GM23338 (cell line): ENCODE results near the gene TAF4. TPM values are rescaled to one million over a fixed set of nuclear protein-coding genes. Genes with fewer than 3 reads are reported as not detected.
A peak's percentile ranks its signal among the peaks of the same experiment; 100 is the strongest.

ENCODE experiments used
- ATAC-seq: fragments of 200-7000 bp; cut with Tn5 transposase; 3 replicates; pipeline ENCODE4 v1.9.1; 2020
- DNase-seq: peaks from one replicate; pipeline ENCODE4 v3.0.0-alpha.2; 2015; ENCODE audit warnings: low spot score
- H2AFZ ChIP-seq: fragments of 200-600 bp; sonication (generic); 2 replicates; pipeline ENCODE4 v1.8.0; 2016; ENCODE audit warnings: antibody characterized with exemption, mild to moderate bottlenecking, moderate library complexity
- H3F3A ChIP-seq: fragments of 200-600 bp; sonication (generic); replicated peaks from 2 replicates; pipeline ENCODE4 v1.8.0; 2017; ENCODE audit warnings: antibody characterized with exemption, mixed run types, low read depth
- H3K27ac ChIP-seq: fragments of 200-600 bp; sonication (generic); 2 replicates; pipeline ENCODE4 v1.6.1; 2016; ENCODE audit warnings: low read depth
- H3K27me3 ChIP-seq: fragments of 200-600 bp; sonication (generic); 2 replicates; pipeline ENCODE4 v1.8.0; 2016; ENCODE audit warnings: mild to moderate bottlenecking, mixed run types, moderate library complexity; ENCODE audit not compliant: insufficient read depth
- H3K36me3 ChIP-seq: fragments of 200-600 bp; sonication (generic); 2 replicates; pipeline ENCODE4 v1.8.0; 2016; ENCODE audit warnings: mild to moderate bottlenecking; ENCODE audit not compliant: insufficient read depth
- H3K4me1 ChIP-seq: fragments of 200-600 bp; sonication (generic); 2 replicates; pipeline ENCODE4 v1.8.0; 2016; ENCODE audit warnings: mild to moderate bottlenecking, moderate library complexity; ENCODE audit not compliant: insufficient read depth
- H3K4me2 ChIP-seq: fragments of 200-600 bp; sonication (generic); 2 replicates; pipeline ENCODE4 v1.7.1; 2017; ENCODE audit warnings: mixed run types
- H3K4me3 ChIP-seq: fragments of 200-600 bp; sonication (generic); 2 replicates; pipeline ENCODE4 v1.6.1; 2016; ENCODE audit warnings: mixed run types
- H3K79me2 ChIP-seq: fragments of 200-600 bp; sonication (generic); replicated peaks from 2 replicates; pipeline ENCODE4 v1.8.0; 2017; ENCODE audit warnings: mild to moderate bottlenecking; ENCODE audit not compliant: insufficient read depth
- H3K9me2 ChIP-seq: fragments of 200-600 bp; sonication (generic); 2 replicates; pipeline ENCODE4 v1.8.0; 2017; ENCODE audit not compliant: insufficient read depth
- H4K20me1 ChIP-seq: fragments of 200-600 bp; sonication (generic); replicated peaks from 2 replicates; pipeline ENCODE4 v1.8.0; 2017; ENCODE audit warnings: mild to moderate bottlenecking; ENCODE audit not compliant: insufficient read depth
- H3K27ac Mint-ChIP-seq: 2 replicates; pipeline ENCODE4 v1.8.0; 2020; ENCODE audit warnings: inconsistent platforms, mild to moderate bottlenecking, moderate library complexity, mixed read lengths
- H3K27me3 Mint-ChIP-seq: 3 replicates; pipeline ENCODE4 v1.8.0; 2022; ENCODE audit warnings: low read depth, mild to moderate bottlenecking, moderate library complexity, mixed read lengths, inconsistent platforms; ENCODE audit not compliant: insufficient read depth, poor library complexity
- H3K36me3 Mint-ChIP-seq: 3 replicates; pipeline ENCODE4 v1.8.0; 2021; ENCODE audit warnings: low read depth, mild to moderate bottlenecking, inconsistent platforms, moderate library complexity, mixed read lengths
- H3K4me1 Mint-ChIP-seq: 3 replicates; pipeline ENCODE4 v1.8.0; 2020; ENCODE audit warnings: mild to moderate bottlenecking, inconsistent platforms, mixed read lengths
- H3K4me3 Mint-ChIP-seq: 3 replicates; pipeline ENCODE4 v1.8.0; 2021; ENCODE audit warnings: moderate library complexity, mild to moderate bottlenecking, inconsistent platforms, mixed read lengths
- H3K9me3 Mint-ChIP-seq: 3 replicates; pipeline ENCODE4 v1.8.0; 2020; ENCODE audit warnings: moderate library complexity, mild to moderate bottlenecking, inconsistent platforms, mixed read lengths
- CTCF ChIP-seq, 2 experiments: fragments of 200-600 bp in 1 of 2; sonication (generic) in 1 of 2; conservative IDR thresholded peaks; 2 replicates each; pipeline versions ENCODE4 v1.5.1 to v1.6.1; 2016 to 2017; ENCODE audit warnings: antibody characterized with exemption in 2 of 2, low read depth in 2 of 2, mild to moderate bottlenecking in 2 of 2, moderate library complexity in 1 of 2
- EZH2 ChIP-seq: fragments of 200-600 bp; sonication (generic); IDR thresholded peaks from one replicate; pipeline ENCODE4 v1.8.0; 2017; ENCODE audit warnings: antibody characterized with exemption, mild to moderate bottlenecking, low read depth; ENCODE audit not compliant: unreplicated experiment
- POLR2AphosphoS5 ChIP-seq: IDR thresholded peaks from 2 replicates; pipeline ENCODE4 v1.6.1; 2016; ENCODE audit warnings: antibody characterized with exemption, low read depth
- polyA plus RNA-seq: library from polyadenylated mRNA; unstranded; fragments of >200 nt; fragmentation: Nextera tagmentation; extraction: Ambion mirVana; gene quantifications from 2 replicates; pipeline ENCODE4 v1.2.1, GENCODE V29; 2016
- total RNA-seq: library from RNA; depleted of rRNA; stranded (reverse); fragments of >200 nt; shearing (Covaris generic); gene quantifications from 2 replicates; pipeline ENCODE4 v1.2.3, GENCODE V29; 2014
- TF ChIP-seq, protein P1 (sequence below): fragments of 250-450 bp; sonication (Bioruptor Pico); IDR thresholded peaks from 2 replicates; pipeline ENCODE4 v1.5.0; 2020; ENCODE audit warnings: mild to moderate bottlenecking, moderate library complexity

TAF4 gene
- total and polyA plus RNA-seq, 2 experiments from 2014 or later = 7.2 to 60.0 TPM

GRCh38 chr20:62066983-62067433, 1.3 kb upstream of the TAF4 start:
- H3K4me1 ChIP-seq = peaks cover 27% of the 10 kb centered on the region
- H3K27ac ChIP-seq = peak overlapping the region; percentile 98
- peaks cover 16% of the 10 kb centered on the region for H3K27me3 Mint-ChIP-seq
- H2AFZ ChIP-seq = peak overlapping the region; percentile 39; the same call in 1 of the 2 replicates
- H3K36me3 Mint-ChIP-seq = peaks cover 13% of the 10 kb centered on the region
- peaks cover 31% of the 10 kb centered on the region for H3K4me1 Mint-ChIP-seq
- H3K9me3 Mint-ChIP-seq = peaks cover 13% of the 10 kb centered on the region
- H3K27me3 ChIP-seq = no peaks in the 10 kb centered on the region
- TF ChIP-seq CTCF (conservative IDR thresholded peaks at IDR 0.05; ENCODE audit: low read depth in 2 of 2) (no peak), POLR2AphosphoS5 (0 out of 2 replicates have a peak, but pooled peaks have one; percentile 42), EZH2 (no peak)
- TF ChIP-seq, protein P1, sequence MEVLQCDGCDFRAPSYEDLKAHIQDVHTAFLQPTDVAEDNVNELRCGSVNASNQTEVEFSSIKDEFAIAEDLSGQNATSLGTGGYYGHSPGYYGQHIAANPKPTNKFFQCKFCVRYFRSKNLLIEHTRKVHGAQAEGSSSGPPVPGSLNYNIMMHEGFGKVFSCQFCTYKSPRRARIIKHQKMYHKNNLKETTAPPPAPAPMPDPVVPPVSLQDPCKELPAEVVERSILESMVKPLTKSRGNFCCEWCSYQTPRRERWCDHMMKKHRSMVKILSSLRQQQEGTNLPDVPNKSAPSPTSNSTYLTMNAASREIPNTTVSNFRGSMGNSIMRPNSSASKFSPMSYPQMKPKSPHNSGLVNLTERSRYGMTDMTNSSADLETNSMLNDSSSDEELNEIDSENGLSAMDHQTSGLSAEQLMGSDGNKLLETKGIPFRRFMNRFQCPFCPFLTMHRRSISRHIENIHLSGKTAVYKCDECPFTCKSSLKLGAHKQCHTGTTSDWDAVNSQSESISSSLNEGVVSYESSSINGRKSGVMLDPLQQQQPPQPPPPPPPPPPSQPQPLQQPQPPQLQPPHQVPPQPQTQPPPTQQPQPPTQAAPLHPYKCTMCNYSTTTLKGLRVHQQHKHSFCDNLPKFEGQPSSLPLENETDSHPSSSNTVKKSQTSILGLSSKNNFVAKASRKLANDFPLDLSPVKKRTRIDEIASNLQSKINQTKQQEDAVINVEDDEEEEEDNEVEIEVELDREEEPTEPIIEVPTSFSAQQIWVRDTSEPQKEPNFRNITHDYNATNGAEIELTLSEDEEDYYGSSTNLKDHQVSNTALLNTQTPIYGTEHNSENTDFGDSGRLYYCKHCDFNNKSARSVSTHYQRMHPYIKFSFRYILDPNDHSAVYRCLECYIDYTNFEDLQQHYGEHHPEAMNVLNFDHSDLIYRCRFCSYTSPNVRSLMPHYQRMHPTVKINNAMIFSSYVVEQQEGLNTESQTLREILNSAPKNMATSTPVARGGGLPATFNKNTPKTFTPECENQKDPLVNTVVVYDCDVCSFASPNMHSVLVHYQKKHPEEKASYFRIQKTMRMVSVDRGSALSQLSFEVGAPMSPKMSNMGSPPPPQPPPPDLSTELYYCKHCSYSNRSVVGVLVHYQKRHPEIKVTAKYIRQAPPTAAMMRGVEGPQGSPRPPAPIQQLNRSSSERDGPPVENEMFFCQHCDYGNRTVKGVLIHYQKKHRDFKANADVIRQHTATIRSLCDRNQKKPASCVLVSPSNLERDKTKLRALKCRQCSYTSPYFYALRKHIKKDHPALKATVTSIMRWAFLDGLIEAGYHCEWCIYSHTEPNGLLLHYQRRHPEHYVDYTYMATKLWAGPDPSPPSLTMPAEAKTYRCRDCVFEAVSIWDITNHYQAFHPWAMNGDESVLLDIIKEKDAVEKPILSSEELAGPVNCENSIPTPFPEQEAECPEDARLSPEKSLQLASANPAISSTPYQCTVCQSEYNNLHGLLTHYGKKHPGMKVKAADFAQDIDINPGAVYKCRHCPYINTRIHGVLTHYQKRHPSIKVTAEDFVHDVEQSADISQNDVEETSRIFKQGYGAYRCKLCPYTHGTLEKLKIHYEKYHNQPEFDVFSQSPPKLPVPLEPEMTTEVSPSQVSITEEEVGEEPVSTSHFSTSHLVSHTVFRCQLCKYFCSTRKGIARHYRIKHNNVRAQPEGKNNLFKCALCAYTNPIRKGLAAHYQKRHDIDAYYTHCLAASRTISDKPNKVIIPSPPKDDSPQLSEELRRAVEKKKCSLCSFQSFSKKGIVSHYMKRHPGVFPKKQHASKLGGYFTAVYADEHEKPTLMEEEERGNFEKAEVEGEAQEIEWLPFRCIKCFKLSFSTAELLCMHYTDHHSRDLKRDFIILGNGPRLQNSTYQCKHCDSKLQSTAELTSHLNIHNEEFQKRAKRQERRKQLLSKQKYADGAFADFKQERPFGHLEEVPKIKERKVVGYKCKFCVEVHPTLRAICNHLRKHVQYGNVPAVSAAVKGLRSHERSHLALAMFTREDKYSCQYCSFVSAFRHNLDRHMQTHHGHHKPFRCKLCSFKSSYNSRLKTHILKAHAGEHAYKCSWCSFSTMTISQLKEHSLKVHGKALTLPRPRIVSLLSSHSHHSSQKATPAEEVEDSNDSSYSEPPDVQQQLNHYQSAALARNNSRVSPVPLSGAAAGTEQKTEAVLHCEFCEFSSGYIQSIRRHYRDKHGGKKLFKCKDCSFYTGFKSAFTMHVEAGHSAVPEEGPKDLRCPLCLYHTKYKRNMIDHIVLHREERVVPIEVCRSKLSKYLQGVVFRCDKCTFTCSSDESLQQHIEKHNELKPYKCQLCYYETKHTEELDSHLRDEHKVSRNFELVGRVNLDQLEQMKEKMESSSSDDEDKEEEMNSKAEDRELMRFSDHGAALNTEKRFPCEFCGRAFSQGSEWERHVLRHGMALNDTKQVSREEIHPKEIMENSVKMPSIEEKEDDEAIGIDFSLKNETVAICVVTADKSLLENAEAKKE = no peak
- peak overlapping the region; percentile 87 for H3K4me3 Mint-ChIP-seq
- DNase-seq = peak; percentile 57
- H3K4me3 ChIP-seq = peak overlapping the region; percentile 74
- H3K9me2 ChIP-seq = no peaks in the 10 kb centered on the region
- ATAC-seq = peak; percentile 60
- no peaks in the 10 kb centered on the region for H3K36me3 ChIP-seq
- peaks cover 18% of the 10 kb centered on the region for H4K20me1 ChIP-seq
- H3K27ac Mint-ChIP-seq = peak overlapping the region; percentile 96
- peaks cover 5% of the 10 kb centered on the region; the same call in 1 of the 2 replicates for H3F3A ChIP-seq
- H3K79me2 ChIP-seq = peaks cover 33% of the 10 kb centered on the region
- H3K4me2 ChIP-seq = peak overlapping the region; percentile 89
